HFF-Myc (cell line): ENCODE data around the gene YAE1.

ENCODE experiments used
- DNase-seq: peaks from one replicate; pipeline ENCODE4 v3.0.0-alpha.2; 2011; ENCODE audit warnings: low read depth; ENCODE audit errors: extremely low read depth
- H3K4me3 ChIP-seq: replicated peaks from 2 replicates; pipeline ENCODE4 v1.5.1; 2011; ENCODE audit warnings: low read depth, mild to moderate bottlenecking, control low read depth, low read length
- CTCF ChIP-seq: IDR thresholded peaks from 2 replicates; pipeline ENCODE4 v1.5.1; 2012; ENCODE audit warnings: mild to moderate bottlenecking, low read depth, low read length, control low read depth; ENCODE audit errors: missing control alignments

The YAE1 gene

GRCh38 chr7:39566023-39566921 is at the start of gene YAE1:
Gene YAE1 (plus strand): TSS chr7:39566404. CDS start chr7:39566419, 15 bp downstream.
- H3K4me3 ChIP-seq: peak within 1 kb of the TSS; percentile 88
- TF ChIP-seq CTCF: no peak
- peak; percentile 38 for DNase-seq

- H3K4me3 ChIP-seq: no peak overlapping the region
- DNase-seq: no peak
- no peak for TF ChIP-seq CTCF
These were observed 49.7 kb upstream of the YAE1 start for GRCh38 chr7:39516498-39516897.

GRCh38 chr7:39517240-39517639 is 49.0 kb upstream of the YAE1 start:
- no peak overlapping the region for H3K4me3 ChIP-seq
- TF ChIP-seq CTCF: no peak
- DNase-seq: no peak

- TF ChIP-seq CTCF: no peak
- DNase-seq: no peak
- no peak overlapping the region for H3K4me3 ChIP-seq
These were observed 40.3 kb upstream of the YAE1 start for GRCh38 chr7:39525926-39526325.

- no peak overlapping the region for H3K4me3 ChIP-seq
- no peak for TF ChIP-seq CTCF
- DNase-seq: no peak
These were observed 39.5 kb upstream of the YAE1 start for GRCh38 chr7:39526666-39527065.

- no peak for DNase-seq
- no peak overlapping the region for H3K4me3 ChIP-seq
- no peak for TF ChIP-seq CTCF
These were observed 38.9 kb upstream of the YAE1 start for GRCh38 chr7:39527296-39527695.
